GM12878 (cell line): Measurements from ENCODE around the gene NOTCH3. TPM values are rescaled to one million over a fixed set of nuclear protein-coding genes. Genes with fewer than 3 reads are reported as not detected.

Experiments used
- ATAC-seq: fragments of 200-7000 bp; cut with Tn5 transposase; 3 replicates; pipeline ENCODE4 v1.9.1; 2020; ENCODE audit warnings: mild to moderate bottlenecking, moderate library complexity
- BruUV-seq: library from RNA; stranded (reverse); fragments of 400-500 nt; replicated peaks from 2 replicates; lab custom pipeline; 2021; lab: Mats Ljungman, UMichigan
- CTCF ChIA-PET: fragments of 300-600 bp; sonication (Branson Sonifier 250); formaldehyde crosslinking; extraction: SDS; loops from one replicate; lab custom pipeline; 2021; ENCODE audit warnings: inconsistent platforms; lab: Yijun Ruan, JAX
- POLR2A ChIA-PET: fragments of 350-600 bp; formaldehyde crosslinking; extraction: SDS; loops from one replicate; lab custom pipeline; 2021; ENCODE audit warnings: inconsistent platforms; lab: Charles Lee
- RAD21 ChIA-PET: fragments of 300-600 bp; sonication (Branson Sonifier 250); formaldehyde crosslinking; loops from one replicate; lab custom pipeline; 2023; ENCODE audit warnings: antibody characterized with exemption; ENCODE audit not compliant: unreplicated experiment; lab: Charles Lee
- SMC1A ChIA-PET: fragments of 300-600 bp; sonication (Branson Sonifier 250); formaldehyde crosslinking; loops from one replicate; lab custom pipeline; 2023; ENCODE audit not compliant: unreplicated experiment, uncharacterized antibody; lab: Charles Lee
- DNase-seq: peaks from one replicate; pipeline ENCODE4 v3.0.0-alpha.2; 2011; ENCODE audit warnings: low read depth, low spot score
- FAIRE-seq: peaks from 3 replicates; lab custom pipeline; 2011; peaks lifted over from hg19 to GRCh38; lab: Jason Lieb, UNC
- H2AFZ ChIP-seq: 2 replicates; pipeline ENCODE4 v1.6.0; 2011; ENCODE audit warnings: low read depth, low read length, control low read depth; ENCODE audit not compliant: control insufficient read depth
- H3K27ac ChIP-seq: 2 replicates; pipeline ENCODE4 v1.5.1; 2011; ENCODE audit warnings: control low read depth; ENCODE audit not compliant: control insufficient read depth, insufficient read depth
- H3K27me3 ChIP-seq, 2 experiments: replicated peaks in 1 of 2; 2 replicates each; pipeline versions ENCODE4 v1.6.0 to v1.6.1; 2011; ENCODE audit warnings: low read length in 1 of 2; ENCODE audit not compliant: control insufficient read depth in 2 of 2, insufficient read depth in 2 of 2
- H3K36me3 ChIP-seq, 2 experiments: 2 replicates each; pipeline ENCODE4 v1.5.1; 2011; ENCODE audit warnings: low read length in 1 of 2; ENCODE audit not compliant: control insufficient read depth in 2 of 2, insufficient read depth in 2 of 2
- H3K4me1 ChIP-seq: 2 replicates; pipeline ENCODE4 v1.6.1; 2011; ENCODE audit warnings: mild to moderate bottlenecking, low read length, moderate library complexity, mixed read lengths; ENCODE audit not compliant: control insufficient read depth, insufficient read depth
- H3K4me2 ChIP-seq: 2 replicates; pipeline ENCODE4 v1.6.0; 2011; ENCODE audit warnings: control low read depth; ENCODE audit not compliant: control insufficient read depth, insufficient read depth
- H3K4me3 ChIP-seq: fragments of 200-600 bp; sonication (generic); 2 replicates; pipeline ENCODE4 v1.5.1; 2016
- H3K79me2 ChIP-seq: 2 replicates; pipeline ENCODE4 v1.6.0; 2011; ENCODE audit warnings: low read length; ENCODE audit not compliant: control insufficient read depth, insufficient read depth
- H3K9ac ChIP-seq: 2 replicates; pipeline ENCODE4 v1.8.0; 2011; ENCODE audit warnings: low read length, control low read depth, mixed read lengths; ENCODE audit not compliant: control insufficient read depth, insufficient read depth
- H3K9me3 ChIP-seq: replicated peaks from 3 replicates; pipeline ENCODE4 v1.5.1; 2011; ENCODE audit warnings: mild to moderate bottlenecking, low read length; ENCODE audit not compliant: control insufficient read depth, insufficient read depth
- H4K20me1 ChIP-seq: 2 replicates; pipeline ENCODE4 v1.6.0; 2011; ENCODE audit not compliant: control insufficient read depth, insufficient read depth
- BACH1 ChIP-seq: fragments of 450-650 bp; IDR thresholded peaks from 2 replicates; pipeline ENCODE4 v1.6.1; 2017; ENCODE audit warnings: mild to moderate bottlenecking, borderline replicate concordance
- BCL11A ChIP-seq: IDR thresholded peaks from 2 replicates; pipeline ENCODE4 v1.6.1; 2011; ENCODE audit warnings: low read depth, low read length
- IKZF2 ChIP-seq, 2 experiments: fragments of 450-650 bp; IDR thresholded peaks; 2 replicates each; pipeline ENCODE4 v1.6.1; 2017; ENCODE audit warnings: mild to moderate bottlenecking in 2 of 2, moderate library complexity in 2 of 2
- ZBTB40 ChIP-seq: fragments of 450-650 bp; IDR thresholded peaks from 2 replicates; pipeline ENCODE4 v1.6.1; 2016; ENCODE audit warnings: mild to moderate bottlenecking, moderate library complexity, borderline replicate concordance
- WGBS: methylation state at CpG from one replicate; pipeline ENCODE4 v1.1.6; 2016; ENCODE audit warnings: low lambda C conversion rate; ENCODE audit not compliant: insufficient replicate concordance, insufficient coverage; ENCODE audit errors: missing lambda C conversion rate; 5-methylcytosine and 5-hydroxymethylcytosine counted together
- in situ Hi-C: fragments of 300-500 bp; cut with MboI; formaldehyde crosslinking; loops from 9 replicates; pipeline ENCODE4 v1.14.3; 2018; ENCODE audit warnings: mixed read lengths
- intact Hi-C: fragments of 100-400 bp; cut with micrococcal nuclease; formaldehyde crosslinking; loops from one replicate; pipeline ENCODE4 v1.14.2; 2022; ENCODE audit not compliant: unreplicated experiment
- polyA plus RNA-seq, 11 experiments: library from polyadenylated mRNA; depleted of rRNA in 4 of 11; unstranded in 6 of 11; stranded (reverse) in 5 of 11; fragments of >200 nt; fragmentation: Nextera tagmentation in 4 of 11; fragmentation: Illumina TruSeq in 1 of 11; extraction: Ambion mirVana in 4 of 11; extraction: Trizol in 1 of 11; gene quantifications; 1 replicate in 1 of 11; 2 replicates in 10 of 11; pipeline versions ENCODE4 v1.2.1 to v1.2.3, GENCODE V29; 2011 to 2016; ENCODE audit warnings: inconsistent platforms in 2 of 11, missing spikeins in 2 of 11, low read depth in 1 of 11
- total RNA-seq, 4 experiments: library from RNA; depleted of rRNA in 3 of 4; stranded (reverse); fragments of >200 nt in 3 of 4; fragmentation: Illumina TruSeq in 1 of 4; extraction: Trizol in 1 of 4; gene quantifications; 2 replicates each; pipeline versions ENCODE4 v1.2.1 to v1.2.3, GENCODE V29; 2013 to 2021

NOTCH3 gene
- total and polyA plus RNA-seq, 10 of the 15 experiments (the other 5 are each of a cell fraction or from before 2014, with no cell fraction given) = 0.01 to 0.42 (median 0.10) TPM; not detected in 5

GRCh38 chr19:15169541-15170285 is 31.1 kb downstream of the NOTCH3 start:
- no peak overlapping the region for H3K9ac ChIP-seq
- no peak overlapping the region for H2AFZ ChIP-seq
- H3K9me3 ChIP-seq = peaks cover 7% of the 10 kb centered on the region; the same call in 1 of the 3 replicates
- no peak for ATAC-seq
- no TSS peak for BruUV-seq
- CTCF ChIA-PET = interaction anchor here (1.0 to 2.2 kb wide), 2 partner anchors 10 to 78 kb away, joined by 3 to 7 read pairs; no protein-coding TSS in a partner anchor
- no peaks in the 10 kb centered on the region for H3K4me1 ChIP-seq
- POLR2A ChIA-PET = no interaction called here
- TF ChIP-seq ZBTB40 = no peak
- TF ChIP-seq BCL11A = no peak
- no peak for TF ChIP-seq IKZF2 (IDR thresholded peaks at IDR 0.05)
- TF ChIP-seq BACH1 = no peak
- TF ChIP-seq, all 136 proteins: peak for 0
- in situ Hi-C loops (no loop called here), intact Hi-C loops (no loop called here)
- ChIA-PET SMC1A (no interaction called here), RAD21 (no interaction called here)
- Histone ChIP-seq H3K27me3 (no peaks in the 10 kb centered on the region), H3K4me2 (no peak overlapping the region), H3K79me2 (no peaks in the 10 kb centered on the region), H3K36me3 (no peaks in the 10 kb centered on the region), H3K4me3 (no peak overlapping the region), H3K27ac (no peak overlapping the region), H4K20me1 (no peaks in the 10 kb centered on the region)
- no peak for FAIRE-seq
- no peak for DNase-seq
- WGBS = 46% methylated on average over 10 of the region's 10 CpGs
